Measurements from ENCODE around the gene RGS7. TPM values are rescaled to one million over a fixed set of nuclear protein-coding genes. Genes with fewer than 3 reads are reported as not detected.

Gene RGS7
- total and polyA plus RNA-seq, 2 of the 8 experiments (the other 6 are each of a cell fraction or from before 2014, with no cell fraction given): 1.6 to 3.0 TPM

DNA sequence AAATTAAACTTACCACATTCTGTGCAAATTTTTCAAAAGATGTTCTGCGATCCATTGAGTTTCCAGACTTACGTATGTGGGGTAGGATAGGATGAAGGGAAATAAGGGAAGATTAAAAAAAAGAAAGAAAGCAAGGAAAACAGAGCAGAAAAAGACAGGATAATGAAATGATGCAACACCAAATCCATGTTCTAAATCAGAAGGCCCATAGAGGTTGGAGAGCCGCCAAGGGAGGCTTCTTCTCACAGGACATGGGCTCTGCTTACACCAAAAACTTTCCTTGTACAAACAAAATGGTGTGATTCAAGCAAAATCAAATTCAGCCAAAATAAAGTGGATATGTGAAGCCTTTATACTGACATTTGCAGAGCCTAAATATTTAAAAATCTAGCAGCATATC is 555.6 kb downstream of the RGS7 start:
- Histone ChIP-seq H4K91ac (replicated peaks; ENCODE audit: insufficient read length, low read length) (no peak overlapping the region), H3K56ac (replicated peaks; ENCODE audit: insufficient read length, low read depth, low read length) (no peak overlapping the region), H3K79me1 (ENCODE audit: low read depth, low read length) (no peaks in the 10 kb centered on the region), H3K23me2 (ENCODE audit: low read depth, low read length) (no peaks in the 10 kb centered on the region), H3K4ac (replicated peaks; ENCODE audit: insufficient read length, low read depth, low read length) (no peak overlapping the region), H2BK120ac (replicated peaks; ENCODE audit: low read depth, low read length) (no peak overlapping the region), H3K9ac (replicated peaks in 1 of 4; ENCODE audit: extremely low read depth in 1 of 4, low read depth in 3 of 4, low read length in 3 of 4) (no peak overlapping the region), H3K9me3 (ENCODE audit: insufficient read depth in 2 of 2, low read depth in 1 of 2, low read length in 1 of 2) (no peaks in the 10 kb centered on the region), H4K8ac (ENCODE audit: extremely low read depth, insufficient read depth, low read length) (no peak overlapping the region), H3K14ac (ENCODE audit: insufficient read length) (no peak overlapping the region), H3K23ac (ENCODE audit: insufficient read length) (no peak overlapping the region), H3K79me2 (ENCODE audit: control insufficient read depth in 1 of 2, insufficient read depth in 2 of 2, low read length in 2 of 2) (no peaks in the 10 kb centered on the region), H3K4me1 (replicated peaks in 1 of 4; ENCODE audit: control insufficient read depth in 3 of 4, insufficient read depth in 4 of 4, low read length in 3 of 4) (no peaks in the 10 kb centered on the region), H2BK15ac (ENCODE audit: low read length) (no peak overlapping the region), H2AFZ (ENCODE audit: low read length) (no peak overlapping the region), H3K4me3 (ENCODE audit: extremely low read depth in 1 of 4, insufficient read depth in 2 of 4, low read depth in 3 of 4, low read length in 4 of 4) (no peak overlapping the region), H4K20me1 (replicated peaks in 1 of 2; ENCODE audit: control insufficient read depth in 1 of 2, insufficient read depth in 2 of 2, low read length in 2 of 2) (no peaks in the 10 kb centered on the region), H3K18ac (ENCODE audit: extremely low read depth, low read length) (no peak overlapping the region), H4K5ac (ENCODE audit: insufficient read length, low read depth, low read length) (no peak overlapping the region), H3K27me3 (replicated peaks in 1 of 4; ENCODE audit: control insufficient read depth in 3 of 4, extremely low read depth in 1 of 4, insufficient read depth in 3 of 4, low read length in 3 of 4) (no peaks in the 10 kb centered on the region), H2AK5ac (ENCODE audit: low read depth, low read length) (no peak overlapping the region), H3K27ac (ENCODE audit: low read depth, low read length) (no peak overlapping the region), H2BK12ac (ENCODE audit: low read depth, low read length) (no peak overlapping the region), H3K4me2 (ENCODE audit: insufficient read depth in 1 of 2, low read depth in 2 of 2, low read length in 2 of 2) (no peak overlapping the region), H2BK5ac (ENCODE audit: low read depth, low read length) (no peak overlapping the region), H2BK20ac (ENCODE audit: low read length) (no peak overlapping the region), H3K36me3 (ENCODE audit: control insufficient read depth in 2 of 4, insufficient read depth in 4 of 4, low read length in 3 of 4) (no peaks in the 10 kb centered on the region)
- ChIA-PET CTCF (ENCODE audit: partially characterized antibody) (interaction anchor here (0.6 to 2.3 kb wide), 2 partner anchors 23 to 68 kb away, joined by 3 to 9 read pairs; no protein-coding TSS in a partner anchor), POLR2A (ENCODE audit: partially characterized antibody) (no interaction called here)
- FAIRE-seq: no peak
- WGBS, 2 experiments (ENCODE audit: extremely low coverage in 1 of 2, insufficient coverage in 1 of 2, insufficient read length in 1 of 2, insufficient replicate concordance in 2 of 2, low coverage in 1 of 2, low lambda C conversion rate in 2 of 2, missing lambda C conversion rate in 1 of 2): 91% methylated on average over 3 of the region's 3 CpGs; no CpG with 5 or more reads in 1 of the 2 experiments
- no peak for DNase-seq (ENCODE audit: low read depth in 1 of 2, low spot score in 2 of 2)
- no peak for TF ChIP-seq KDM5A (IDR thresholded peaks at IDR 0.05; ENCODE audit: low read length)
